OCI-LY1 (cell line): ENCODE measurements around the gene SNRPF.

ENCODE experiments used
- H2AFZ ChIP-seq: fragments of 200-600 bp; sonication (generic), shearing (Covaris generic); 2 replicates; pipeline ENCODE4 v1.6.0; 2014; ENCODE audit warnings: antibody characterized with exemption, mild to moderate bottlenecking, low read length
- H3F3A ChIP-seq: fragments of 200-600 bp; sonication (generic), shearing (Covaris generic); 2 replicates; pipeline ENCODE4 v1.6.0; 2014; ENCODE audit warnings: mild to moderate bottlenecking, antibody characterized with exemption, low read length, moderate library complexity; ENCODE audit not compliant: insufficient read depth
- H3K27ac ChIP-seq: fragments of 200-600 bp; sonication (generic); 2 replicates; pipeline ENCODE4 v1.5.1; 2014; ENCODE audit warnings: low read length, mixed run types, mild to moderate bottlenecking, low read depth; ENCODE audit not compliant: poor library complexity, severe bottlenecking
- H3K27me3 ChIP-seq: fragments of 200-600 bp; sonication (generic); 2 replicates; pipeline ENCODE4 v1.6.0; 2014; ENCODE audit warnings: antibody characterized with exemption, mild to moderate bottlenecking, low read length, moderate library complexity; ENCODE audit not compliant: insufficient read depth
- H3K36me3 ChIP-seq: fragments of 200-600 bp; sonication (generic); 2 replicates; pipeline ENCODE4 v1.6.1; 2014; ENCODE audit warnings: mild to moderate bottlenecking, antibody characterized with exemption, low read length, moderate library complexity, mixed read lengths; ENCODE audit not compliant: insufficient read depth
- H3K4me1 ChIP-seq: fragments of 200-600 bp; sonication (generic); 2 replicates; pipeline ENCODE4 v1.5.1; 2014; ENCODE audit warnings: mild to moderate bottlenecking, low read length, moderate library complexity; ENCODE audit not compliant: insufficient read depth, severe bottlenecking
- H3K4me2 ChIP-seq: fragments of 200-600 bp; sonication (generic), shearing (Covaris generic); 2 replicates; pipeline ENCODE4 v1.6.1; 2014; ENCODE audit warnings: low read length
- H3K4me3 ChIP-seq: fragments of 200-600 bp; sonication (generic); 2 replicates; pipeline ENCODE4 v1.5.1; 2014; ENCODE audit warnings: low read length, low read depth, mild to moderate bottlenecking, mixed read lengths; ENCODE audit not compliant: poor library complexity, severe bottlenecking
- H3K79me2 ChIP-seq: fragments of 200-600 bp; shearing (Covaris generic); 2 replicates; pipeline ENCODE4 v1.6.1; 2016; ENCODE audit warnings: mixed run types, low read length, mixed read lengths; ENCODE audit not compliant: insufficient read depth
- H3K9ac ChIP-seq: fragments of 200-600 bp; sonication (generic), shearing (Covaris generic); 2 replicates; pipeline ENCODE4 v1.6.1; 2014; ENCODE audit warnings: mild to moderate bottlenecking, low read length, mixed read lengths
- H3K9me2 ChIP-seq: fragments of 200-600 bp; sonication (generic), shearing (Covaris generic); 2 replicates; pipeline ENCODE4 v1.6.1; 2014; ENCODE audit warnings: low read depth, mild to moderate bottlenecking, low read length, mixed read lengths
- H3K9me3 ChIP-seq: fragments of 200-600 bp; shearing (Covaris generic); 2 replicates; pipeline ENCODE4 v1.6.1; 2014; ENCODE audit warnings: low read length, mixed read lengths
- H4K20me1 ChIP-seq: fragments of 200-600 bp; sonication (generic), shearing (Covaris generic); 2 replicates; pipeline ENCODE4 v1.6.0; 2016; ENCODE audit warnings: mild to moderate bottlenecking, low read length; ENCODE audit not compliant: insufficient read depth
- EZH2 ChIP-seq: fragments of 200-600 bp; sonication (generic), shearing (Covaris generic); IDR thresholded peaks from 2 replicates; pipeline ENCODE4 v1.8.0; 2017; ENCODE audit warnings: borderline replicate concordance, mixed run types, mild to moderate bottlenecking, antibody characterized with exemption, low read length, moderate library complexity, mixed read lengths
- TF ChIP-seq, protein P1 (sequence below): fragments of 200-600 bp; sonication (generic), shearing (Covaris generic); IDR thresholded peaks from 2 replicates; pipeline ENCODE4 v1.5.1; 2017; ENCODE audit warnings: mild to moderate bottlenecking, antibody characterized with exemption, low read length, moderate library complexity, mixed read lengths

The SNRPF gene

DNA sequence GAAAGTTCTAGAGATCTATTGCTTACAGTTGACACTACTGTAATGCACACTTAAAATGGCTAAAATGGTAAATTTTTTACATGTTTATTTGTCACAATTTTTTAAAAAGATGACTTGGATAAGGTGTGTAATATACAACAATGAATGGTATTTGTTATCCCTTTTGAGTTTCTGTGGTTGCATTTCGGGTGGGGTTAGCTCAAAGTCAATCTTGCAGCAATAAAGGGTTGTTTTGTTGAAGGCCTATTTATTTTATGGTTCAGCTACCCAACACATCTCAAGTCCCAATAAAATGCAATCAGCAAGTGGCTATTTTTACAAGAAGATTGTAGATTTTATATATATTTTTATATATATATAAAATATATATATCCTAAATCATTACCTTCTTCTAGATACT lies 22.1 kb downstream of the SNRPF start:
- Histone ChIP-seq H3K9me2 (no peaks in the 10 kb centered on the region), H3K79me2 (no peaks in the 10 kb centered on the region), H3K4me1 (no peaks in the 10 kb centered on the region), H3K4me3 (no peak overlapping the region), H3K27me3 (no peaks in the 10 kb centered on the region; the same call in 1 of the 2 replicates), H3K36me3 (no peaks in the 10 kb centered on the region; the same call in 1 of the 2 replicates), H3K4me2 (no peak overlapping the region), H3K9ac (no peak overlapping the region), H3K27ac (no peak overlapping the region), H3K9me3 (0 out of 2 replicates have a peak, but pooled peaks cover 5% of the 10 kb centered on the region), H4K20me1 (no peaks in the 10 kb centered on the region), H3F3A (no peaks in the 10 kb centered on the region), H2AFZ (no peak overlapping the region)
- no peak for TF ChIP-seq EZH2
- TF ChIP-seq, protein P1, sequence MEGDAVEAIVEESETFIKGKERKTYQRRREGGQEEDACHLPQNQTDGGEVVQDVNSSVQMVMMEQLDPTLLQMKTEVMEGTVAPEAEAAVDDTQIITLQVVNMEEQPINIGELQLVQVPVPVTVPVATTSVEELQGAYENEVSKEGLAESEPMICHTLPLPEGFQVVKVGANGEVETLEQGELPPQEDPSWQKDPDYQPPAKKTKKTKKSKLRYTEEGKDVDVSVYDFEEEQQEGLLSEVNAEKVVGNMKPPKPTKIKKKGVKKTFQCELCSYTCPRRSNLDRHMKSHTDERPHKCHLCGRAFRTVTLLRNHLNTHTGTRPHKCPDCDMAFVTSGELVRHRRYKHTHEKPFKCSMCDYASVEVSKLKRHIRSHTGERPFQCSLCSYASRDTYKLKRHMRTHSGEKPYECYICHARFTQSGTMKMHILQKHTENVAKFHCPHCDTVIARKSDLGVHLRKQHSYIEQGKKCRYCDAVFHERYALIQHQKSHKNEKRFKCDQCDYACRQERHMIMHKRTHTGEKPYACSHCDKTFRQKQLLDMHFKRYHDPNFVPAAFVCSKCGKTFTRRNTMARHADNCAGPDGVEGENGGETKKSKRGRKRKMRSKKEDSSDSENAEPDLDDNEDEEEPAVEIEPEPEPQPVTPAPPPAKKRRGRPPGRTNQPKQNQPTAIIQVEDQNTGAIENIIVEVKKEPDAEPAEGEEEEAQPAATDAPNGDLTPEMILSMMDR = no peak

DNA sequence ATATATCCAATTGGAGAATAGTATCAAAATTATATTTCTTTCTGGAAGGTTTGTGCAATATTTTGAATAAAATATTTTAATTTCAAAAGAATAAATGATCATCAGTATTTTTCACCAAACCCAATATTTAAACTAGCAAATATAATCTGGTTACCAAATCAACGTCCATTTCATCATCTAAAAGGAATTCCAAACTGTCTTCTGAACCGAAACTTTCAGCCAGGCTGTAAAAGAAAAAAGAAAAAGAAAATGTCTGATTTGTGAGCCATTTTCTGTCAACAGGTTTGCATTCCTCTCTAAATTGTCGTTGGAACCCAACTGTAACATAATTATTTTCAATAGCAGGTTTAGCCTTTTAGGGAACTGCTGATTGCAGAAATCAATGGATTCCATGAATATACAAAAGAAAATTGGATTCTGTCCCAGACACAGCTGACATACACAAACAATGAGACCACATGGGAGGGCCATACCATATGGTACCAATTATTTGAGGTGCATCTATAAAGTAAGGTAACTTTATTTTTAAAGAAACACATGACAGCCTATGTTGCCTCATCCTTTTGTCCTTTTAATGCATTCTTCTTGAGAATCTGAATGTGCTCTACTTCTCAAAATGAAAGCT lies 22.7 kb downstream of the SNRPF start:
- 0 out of 2 replicates have a peak, but pooled peaks cover 5% of the 10 kb centered on the region for H3K9me3 ChIP-seq
- TF ChIP-seq EZH2 = no peak
- TF ChIP-seq, protein P1 = no peak
- H3K79me2 ChIP-seq = no peaks in the 10 kb centered on the region
- no peaks in the 10 kb centered on the region for H3K36me3 ChIP-seq
- H3F3A ChIP-seq = no peaks in the 10 kb centered on the region
- H3K9ac ChIP-seq = no peak overlapping the region
- no peak overlapping the region for H3K4me2 ChIP-seq
- H3K4me1 ChIP-seq = no peaks in the 10 kb centered on the region
- H3K9me2 ChIP-seq = no peaks in the 10 kb centered on the region
- H3K27me3 ChIP-seq = no peaks in the 10 kb centered on the region; the same call in 1 of the 2 replicates
- no peak overlapping the region for H3K4me3 ChIP-seq
- H2AFZ ChIP-seq = no peak overlapping the region
- H4K20me1 ChIP-seq = no peaks in the 10 kb centered on the region
- no peak overlapping the region for H3K27ac ChIP-seq

DNA sequence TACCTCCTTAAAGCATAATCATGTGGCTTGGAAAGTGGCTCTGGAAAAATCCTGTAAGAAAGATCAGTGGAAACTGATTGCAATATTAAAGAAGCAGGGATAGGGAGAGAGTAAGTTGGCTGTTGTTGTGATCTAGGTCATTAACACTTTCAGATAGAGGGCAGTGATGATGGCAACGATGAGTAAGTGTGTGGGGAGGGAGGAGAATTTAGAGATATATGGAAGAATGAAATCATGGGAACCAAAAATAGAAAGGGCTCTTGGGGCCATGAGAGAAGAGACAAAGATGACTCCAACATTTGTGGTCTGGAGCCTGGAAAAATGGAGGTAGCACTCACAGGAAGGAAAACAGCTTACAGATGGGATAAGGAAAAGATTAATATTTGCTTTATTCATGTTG lies 23.3 kb downstream of the SNRPF start:
- Histone ChIP-seq H3K27me3 (no peaks in the 10 kb centered on the region; the same call in 1 of the 2 replicates), H3K4me1 (no peaks in the 10 kb centered on the region), H3K27ac (no peak overlapping the region), H3K4me3 (no peak overlapping the region), H3K9me3 (0 out of 2 replicates have a peak, but pooled peaks cover 2% of the 10 kb centered on the region), H3K4me2 (no peak overlapping the region), H3K79me2 (no peaks in the 10 kb centered on the region), H3K9ac (no peak overlapping the region), H4K20me1 (no peaks in the 10 kb centered on the region), H3K9me2 (no peaks in the 10 kb centered on the region), H3K36me3 (no peaks in the 10 kb centered on the region), H2AFZ (no peak overlapping the region), H3F3A (no peaks in the 10 kb centered on the region)
- TF ChIP-seq, protein P1 = no peak
- no peak for TF ChIP-seq EZH2
